ENCODE results near the gene KLHDC2. TPM values are rescaled to one million over a fixed set of nuclear protein-coding genes. Genes with fewer than 3 reads are reported as not detected.
"Not testable (repeated sequence)": the region's sequence is repeated elsewhere in the genome, so short reads cannot be mapped to it uniquely, and the experiment has no call there.

Gene KLHDC2
- total RNA-seq, 2 experiments from 2014 or later: 53.7 to 68.0 TPM

DNA sequence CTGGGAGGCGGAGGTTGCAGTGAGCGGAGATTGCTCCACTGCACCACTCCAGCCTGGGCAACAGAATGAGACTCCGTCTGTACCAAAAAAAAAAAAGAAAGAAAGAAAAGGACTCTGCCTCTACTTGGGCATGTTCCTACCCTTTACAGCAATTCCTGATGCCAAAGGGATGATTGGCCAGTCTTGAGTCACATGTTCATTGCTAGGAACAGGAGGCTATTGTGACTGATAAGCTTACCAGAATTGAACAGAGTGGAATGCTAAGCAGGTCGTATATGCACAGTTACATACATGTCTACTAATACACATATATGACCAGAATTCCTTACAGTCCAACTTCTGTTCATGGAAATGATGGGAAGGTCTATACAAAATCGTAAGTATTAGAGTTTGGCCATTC, 40.8 kb upstream of the KLHDC2 start:
- BruUV-seq (replicated peaks): no TSS peak
- TF ChIP-seq EZH2phosphoT487 (IDR thresholded peaks at IDR 0.05; ENCODE audit: borderline replicate concordance, low read depth, low read length): no peak
- TF ChIP-seq, protein P1, sequence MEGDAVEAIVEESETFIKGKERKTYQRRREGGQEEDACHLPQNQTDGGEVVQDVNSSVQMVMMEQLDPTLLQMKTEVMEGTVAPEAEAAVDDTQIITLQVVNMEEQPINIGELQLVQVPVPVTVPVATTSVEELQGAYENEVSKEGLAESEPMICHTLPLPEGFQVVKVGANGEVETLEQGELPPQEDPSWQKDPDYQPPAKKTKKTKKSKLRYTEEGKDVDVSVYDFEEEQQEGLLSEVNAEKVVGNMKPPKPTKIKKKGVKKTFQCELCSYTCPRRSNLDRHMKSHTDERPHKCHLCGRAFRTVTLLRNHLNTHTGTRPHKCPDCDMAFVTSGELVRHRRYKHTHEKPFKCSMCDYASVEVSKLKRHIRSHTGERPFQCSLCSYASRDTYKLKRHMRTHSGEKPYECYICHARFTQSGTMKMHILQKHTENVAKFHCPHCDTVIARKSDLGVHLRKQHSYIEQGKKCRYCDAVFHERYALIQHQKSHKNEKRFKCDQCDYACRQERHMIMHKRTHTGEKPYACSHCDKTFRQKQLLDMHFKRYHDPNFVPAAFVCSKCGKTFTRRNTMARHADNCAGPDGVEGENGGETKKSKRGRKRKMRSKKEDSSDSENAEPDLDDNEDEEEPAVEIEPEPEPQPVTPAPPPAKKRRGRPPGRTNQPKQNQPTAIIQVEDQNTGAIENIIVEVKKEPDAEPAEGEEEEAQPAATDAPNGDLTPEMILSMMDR (conservative IDR thresholded peaks at IDR 0.05; ENCODE audit: low read length): no peak
- Histone ChIP-seq H3K9me3 (ENCODE audit: low read length) (no peaks in the 10 kb centered on the region), H2AFZ (ENCODE audit: low read length) (no peak overlapping the region), H3K27ac (ENCODE audit: low read depth, low read length, poor library complexity, severe bottlenecking) (no peak overlapping the region), H3K9me2 (ENCODE audit: insufficient read depth, low read length) (no peaks in the 10 kb centered on the region), H4K20me1 (ENCODE audit: insufficient read depth, low read length) (no peaks in the 10 kb centered on the region), H3K79me2 (ENCODE audit: insufficient read depth, low read depth, low read length) (no peaks in the 10 kb centered on the region), H3K36me3 (ENCODE audit: insufficient read depth, low read length) (no peaks in the 10 kb centered on the region), H3K4me1 (ENCODE audit: insufficient read depth, low read length, poor library complexity, severe bottlenecking) (no peaks in the 10 kb centered on the region), H3K4me2 (ENCODE audit: low read length) (no peak overlapping the region), H3K4me3 (ENCODE audit: low read depth, low read length, poor library complexity, severe bottlenecking) (no peak overlapping the region)
- POLR2A ChIA-PET: no interaction called here
- DNase-seq (ENCODE audit: low spot score): no peak
- intact Hi-C loops (cut with micrococcal nuclease; ENCODE audit: unreplicated experiment): no loop called here
- CTCF ChIA-PET (ENCODE audit: unreplicated experiment): no interaction called here

DNA sequence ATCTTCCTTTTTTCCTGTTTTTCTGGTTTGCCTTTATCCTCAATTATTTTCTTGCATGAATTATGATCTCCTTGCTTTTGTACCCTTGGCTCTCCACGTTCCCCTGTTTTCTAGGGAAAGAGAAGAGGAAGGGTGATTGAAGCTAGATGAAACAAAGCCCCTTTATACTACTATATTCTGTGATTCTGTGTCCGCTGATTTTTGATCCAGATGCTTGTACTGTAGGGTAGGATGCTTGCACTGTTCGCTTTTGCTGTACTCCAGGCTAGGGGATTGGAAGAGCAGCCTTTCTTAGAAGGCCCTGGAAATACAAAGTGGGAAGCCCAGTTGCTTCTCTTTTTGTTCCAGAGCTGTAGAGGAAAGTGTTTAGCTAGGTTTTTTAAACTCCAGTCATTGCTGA, 35.1 kb upstream of the KLHDC2 start:
- Histone ChIP-seq H3K79me2 (ENCODE audit: insufficient read depth, low read depth, low read length) (no peaks in the 10 kb centered on the region), H3K4me3 (ENCODE audit: low read depth, low read length, poor library complexity, severe bottlenecking) (no peak overlapping the region), H3K9me2 (ENCODE audit: insufficient read depth, low read length) (no peaks in the 10 kb centered on the region), H3K4me2 (ENCODE audit: low read length) (no peak overlapping the region), H3K4me1 (ENCODE audit: insufficient read depth, low read length, poor library complexity, severe bottlenecking) (no peaks in the 10 kb centered on the region), H3K27ac (ENCODE audit: low read depth, low read length, poor library complexity, severe bottlenecking) (no peak overlapping the region), H3K36me3 (ENCODE audit: insufficient read depth, low read length) (no peaks in the 10 kb centered on the region), H3K9me3 (ENCODE audit: low read length) (no peaks in the 10 kb centered on the region), H4K20me1 (ENCODE audit: insufficient read depth, low read length) (no peaks in the 10 kb centered on the region), H2AFZ (ENCODE audit: low read length) (no peak overlapping the region)
- no peak for DNase-seq (ENCODE audit: low spot score)
- no TSS peak for BruUV-seq (replicated peaks)
- intact Hi-C loops (cut with micrococcal nuclease; ENCODE audit: unreplicated experiment): no loop called here
- TF ChIP-seq, protein P1 (conservative IDR thresholded peaks at IDR 0.05; ENCODE audit: low read length): no peak
- TF ChIP-seq EZH2phosphoT487 (IDR thresholded peaks at IDR 0.05; ENCODE audit: borderline replicate concordance, low read depth, low read length): no peak
- ChIA-PET CTCF (ENCODE audit: unreplicated experiment) (no interaction called here), POLR2A (interaction anchor here (0.6 to 1.0 kb wide), 3 partner anchors 17 to 704 kb away, joined by 3 to 4 read pairs (median 3); no protein-coding TSS in a partner anchor)

DNA sequence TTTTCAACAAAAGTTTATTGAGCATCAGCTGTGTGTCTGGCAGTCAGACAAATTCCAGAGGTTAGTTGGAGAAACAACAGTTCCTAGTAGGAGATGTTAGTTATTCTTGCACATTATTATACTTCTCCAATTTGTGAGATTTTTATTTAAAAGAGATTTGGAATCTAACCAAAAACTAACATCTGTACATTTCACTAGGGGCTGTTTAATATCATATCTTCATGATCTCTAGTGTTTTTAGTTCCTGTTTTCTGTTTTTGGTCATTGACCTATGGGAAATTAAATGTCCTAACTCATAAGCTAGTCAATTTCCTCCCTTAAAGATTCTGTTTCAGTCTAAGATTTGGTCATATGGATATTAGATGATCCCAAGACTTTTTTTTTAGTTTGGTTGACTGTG, 34.1 kb upstream of the KLHDC2 start:
- Histone ChIP-seq H4K20me1 (ENCODE audit: insufficient read depth, low read length) (no peaks in the 10 kb centered on the region), H3K9me3 (ENCODE audit: low read length) (no peaks in the 10 kb centered on the region), H3K27ac (ENCODE audit: low read depth, low read length, poor library complexity, severe bottlenecking) (no peak overlapping the region), H3K9me2 (ENCODE audit: insufficient read depth, low read length) (no peaks in the 10 kb centered on the region), H3K36me3 (ENCODE audit: insufficient read depth, low read length) (no peaks in the 10 kb centered on the region), H3K4me2 (ENCODE audit: low read length) (no peak overlapping the region), H3K79me2 (ENCODE audit: insufficient read depth, low read depth, low read length) (no peaks in the 10 kb centered on the region), H3K4me1 (ENCODE audit: insufficient read depth, low read length, poor library complexity, severe bottlenecking) (no peaks in the 10 kb centered on the region), H3K4me3 (ENCODE audit: low read depth, low read length, poor library complexity, severe bottlenecking) (no peak overlapping the region), H2AFZ (ENCODE audit: low read length) (no peak overlapping the region)
- intact Hi-C loops (cut with micrococcal nuclease; ENCODE audit: unreplicated experiment): no loop called here
- TF ChIP-seq, protein P1 (conservative IDR thresholded peaks at IDR 0.05; ENCODE audit: low read length): no peak
- no peak for TF ChIP-seq EZH2phosphoT487 (IDR thresholded peaks at IDR 0.05; ENCODE audit: borderline replicate concordance, low read depth, low read length)
- no TSS peak for BruUV-seq (replicated peaks)
- ChIA-PET CTCF (ENCODE audit: unreplicated experiment) (no interaction called here), POLR2A (interaction anchor here (0.5 to 0.7 kb wide), 2 partner anchors 23 to 26 kb away, joined by 3 to 4 read pairs; no protein-coding TSS in a partner anchor)
- DNase-seq (ENCODE audit: low spot score): no peak

DNA sequence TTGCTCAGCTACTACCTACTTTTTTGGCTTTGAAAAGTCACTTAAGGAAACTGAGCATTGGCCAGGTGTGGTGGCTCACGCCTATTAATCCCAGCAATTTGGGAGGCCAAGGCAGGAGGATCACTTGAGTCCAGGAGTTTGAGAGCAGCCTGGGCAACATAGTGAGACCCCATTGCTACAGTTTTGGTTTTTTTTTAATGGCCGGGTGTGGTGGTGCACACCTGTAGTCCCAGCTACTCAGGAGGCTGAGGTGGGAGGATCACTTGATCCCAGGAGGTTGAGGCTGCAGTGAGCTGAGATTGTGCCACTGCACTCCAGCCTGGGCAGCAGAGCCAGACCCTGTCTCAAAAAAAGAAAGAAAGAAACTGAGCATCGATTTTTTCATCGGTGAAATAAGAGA, 32.3 kb upstream of the KLHDC2 start:
- POLR2A ChIA-PET: interaction anchor here (0.5 to 1.1 kb wide), 3 partner anchors 11 to 963 kb away, joined by 3 read pairs; no protein-coding TSS in a partner anchor
- BruUV-seq (replicated peaks); DNase-seq (ENCODE audit: low spot score); H3K36me3 ChIP-seq (ENCODE audit: insufficient read depth, low read length); intact Hi-C loops (cut with micrococcal nuclease; ENCODE audit: unreplicated experiment); CTCF ChIA-PET (ENCODE audit: unreplicated experiment); H3K4me2 ChIP-seq (ENCODE audit: low read length); H3K4me1 ChIP-seq (ENCODE audit: insufficient read depth, low read length, poor library complexity, severe bottlenecking); H4K20me1 ChIP-seq (ENCODE audit: insufficient read depth, low read length); H3K9me2 ChIP-seq (ENCODE audit: insufficient read depth, low read length); H3K27ac ChIP-seq (ENCODE audit: low read depth, low read length, poor library complexity, severe bottlenecking); H3K9me3 ChIP-seq (ENCODE audit: low read length); H2AFZ ChIP-seq (ENCODE audit: low read length); H3K79me2 ChIP-seq (ENCODE audit: insufficient read depth, low read depth, low read length); H3K4me3 ChIP-seq (ENCODE audit: low read depth, low read length, poor library complexity, severe bottlenecking): not testable (repeated sequence)

All from OCI-LY7 (cell line).